GM23338 (cell line): ENCODE results near the gene EMILIN2. TPM values are rescaled to one million over a fixed set of nuclear protein-coding genes. Genes with fewer than 3 reads are reported as not detected.

Source experiments
- polyA plus RNA-seq: library from polyadenylated mRNA; unstranded; fragments of >200 nt; fragmentation: Nextera tagmentation; extraction: Ambion mirVana; gene quantifications from 2 replicates; pipeline ENCODE4 v1.2.1, GENCODE V29; 2016
- total RNA-seq: library from RNA; depleted of rRNA; stranded (reverse); fragments of >200 nt; shearing (Covaris generic); gene quantifications from 2 replicates; pipeline ENCODE4 v1.2.3, GENCODE V29; 2014; rRNA removed

EMILIN2 gene
- total and polyA plus RNA-seq, 2 experiments from 2014 or later: 3.0 to 11.6 TPM

Other genes with a start within 250 kb of the EMILIN2 start
- 37.9 and 39.0 TPM in 2 replicates for gene SMCHD1, start 191.3 kb upstream of the EMILIN2 start, total RNA-seq
- gene SMCHD1, start 191.3 kb upstream of the EMILIN2 start, polyA plus RNA-seq: 6.6 and 7.7 TPM in 2 replicates
- gene LPIN2, start 166.1 kb downstream of the EMILIN2 start, total RNA-seq: 10.5 and 10.8 TPM in 2 replicates
- 9.0 and 10.1 TPM in 2 replicates for gene LPIN2, start 166.1 kb downstream of the EMILIN2 start, polyA plus RNA-seq